Parathyroid adenoma (tissue), 2 donors: ENCODE results near the gene NTN4.

Experiments used
- H2AFZ ChIP-seq: fragments of 300-600 bp; sonication (generic); one replicate; pipeline ENCODE4 v1.7.0; 2017; ENCODE audit warnings: antibody characterized with exemption, mild to moderate bottlenecking
- H3K27ac ChIP-seq: fragments of 300-600 bp; sonication (generic); one replicate; pipeline ENCODE4 v1.7.0; 2017
- H3K27me3 ChIP-seq: fragments of 300-600 bp; sonication (generic); one replicate; pipeline ENCODE4 v1.7.0; 2017; ENCODE audit warnings: low read length; ENCODE audit not compliant: control insufficient read depth, insufficient read depth
- H3K36me3 ChIP-seq: fragments of 300-600 bp; sonication (generic); one replicate; pipeline ENCODE4 v1.7.0; 2017; ENCODE audit warnings: low read length; ENCODE audit not compliant: control insufficient read depth, insufficient read depth
- H3K4me1 ChIP-seq: fragments of 300-600 bp; sonication (generic); one replicate; pipeline ENCODE4 v1.7.0; 2017; ENCODE audit warnings: control low read depth
- H3K4me2 ChIP-seq: fragments of 300-600 bp; sonication (generic); one replicate; pipeline ENCODE4 v1.7.0; 2017; ENCODE audit warnings: low read length
- H3K4me3 ChIP-seq: fragments of 300-600 bp; sonication (generic); one replicate; pipeline ENCODE4 v1.7.0; 2017; ENCODE audit warnings: low read depth, low read length
- H3K79me2 ChIP-seq: fragments of 300-600 bp; sonication (generic); one replicate; pipeline ENCODE4 v1.7.0; 2017; ENCODE audit warnings: control low read depth
- H3K9ac ChIP-seq: fragments of 300-600 bp; sonication (generic); one replicate; pipeline ENCODE4 v1.7.0; 2017; ENCODE audit warnings: mild to moderate bottlenecking
- H3K9me3 ChIP-seq: fragments of 300-600 bp; sonication (generic); one replicate; pipeline ENCODE4 v1.7.0; 2017; ENCODE audit warnings: low read length; ENCODE audit not compliant: control insufficient read depth
- CTCF ChIP-seq: fragments of 300-600 bp; sonication (generic); IDR thresholded peaks from one replicate; pipeline ENCODE4 v1.7.0; 2017; ENCODE audit warnings: antibody characterized with exemption, mild to moderate bottlenecking
- donor health status: primary hyperparathyroidism.

Gene NTN4

DNA sequence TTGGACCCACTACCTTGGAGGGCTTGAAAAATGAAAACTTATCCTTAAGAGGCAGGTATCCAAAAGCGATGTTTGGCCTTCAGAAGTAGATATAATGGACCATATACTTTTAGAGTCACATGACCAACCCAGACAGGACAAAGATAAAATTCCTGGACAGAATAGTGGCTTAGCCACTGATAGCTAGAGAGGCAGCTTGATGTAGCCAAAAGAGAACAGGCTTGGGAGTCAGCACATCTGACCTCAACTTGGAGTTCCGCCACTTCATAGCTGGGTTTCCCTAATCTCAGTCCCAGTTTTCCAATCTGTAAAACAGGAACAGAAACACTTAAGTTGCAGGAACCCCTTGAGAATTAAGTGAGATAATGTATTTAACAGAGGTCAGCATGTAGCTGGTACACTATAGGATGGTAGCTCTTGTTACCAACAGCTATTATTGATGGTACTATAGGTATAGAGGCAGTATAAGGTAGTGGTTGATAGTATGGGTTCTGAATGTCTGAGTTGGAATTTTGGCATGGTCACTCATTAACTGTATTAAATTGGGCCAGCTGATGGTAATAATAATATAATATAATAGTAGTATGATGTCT lies 176.1 kb downstream of the NTN4 start:
- Histone ChIP-seq H3K4me2 (no peak overlapping the region), H3K4me3 (no peak overlapping the region), H3K9me3 (no peaks in the 10 kb centered on the region), H3K4me1 (no peaks in the 10 kb centered on the region), H2AFZ (no peak overlapping the region), H3K79me2 (no peaks in the 10 kb centered on the region), H3K27ac (no peak overlapping the region), H3K27me3 (no peaks in the 10 kb centered on the region), H3K36me3 (no peaks in the 10 kb centered on the region), H3K9ac (no peak overlapping the region)
- TF ChIP-seq CTCF, result no peak

DNA sequence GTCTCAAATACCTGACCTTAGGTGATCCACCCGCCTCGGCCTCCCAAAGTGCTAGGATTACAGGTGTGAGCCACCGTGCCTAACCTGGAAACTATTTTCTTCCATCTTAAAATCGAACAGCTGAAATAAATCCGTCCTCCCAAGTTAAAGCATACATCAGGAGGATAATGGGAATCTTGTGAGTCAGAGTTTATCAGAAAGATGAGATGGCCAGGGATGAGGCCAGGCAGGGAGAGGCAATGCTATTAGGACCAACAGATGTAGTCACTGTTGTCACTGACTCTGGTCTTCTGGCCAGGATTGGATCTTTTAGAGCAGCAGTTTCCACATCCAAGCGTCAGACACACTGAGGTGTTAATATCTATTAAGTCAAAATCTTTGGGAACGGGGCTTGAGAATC lies 177.5 kb downstream of the NTN4 start:
- Histone ChIP-seq H3K9ac (no peak overlapping the region), H3K27me3 (no peaks in the 10 kb centered on the region), H3K27ac (no peak overlapping the region), H3K36me3 (no peaks in the 10 kb centered on the region), H3K4me2 (no peak overlapping the region), H3K4me3 (no peak overlapping the region), H3K4me1 (no peaks in the 10 kb centered on the region), H3K79me2 (no peaks in the 10 kb centered on the region), H3K9me3 (no peaks in the 10 kb centered on the region), H2AFZ (no peak overlapping the region)
- TF ChIP-seq CTCF, result no peak

- Histone ChIP-seq H3K9ac (no peak overlapping the region), H3K9me3 (no peaks in the 10 kb centered on the region), H3K79me2 (no peaks in the 10 kb centered on the region), H2AFZ (no peak overlapping the region), H3K4me3 (no peak overlapping the region), H3K4me2 (no peak overlapping the region), H3K27ac (no peak overlapping the region), H3K27me3 (no peaks in the 10 kb centered on the region), H3K4me1 (no peaks in the 10 kb centered on the region), H3K36me3 (no peaks in the 10 kb centered on the region)
- TF ChIP-seq CTCF, result no peak
These were observed 178.8 kb downstream of the NTN4 start for GRCh38 chr12:95611676-95612309.

- Histone ChIP-seq H3K79me2 (no peaks in the 10 kb centered on the region), H3K36me3 (no peaks in the 10 kb centered on the region), H2AFZ (no peak overlapping the region), H3K27me3 (no peaks in the 10 kb centered on the region), H3K4me3 (no peak overlapping the region), H3K9ac (no peak overlapping the region), H3K9me3 (no peaks in the 10 kb centered on the region), H3K27ac (no peak overlapping the region), H3K4me2 (no peak overlapping the region), H3K4me1 (no peaks in the 10 kb centered on the region)
- TF ChIP-seq CTCF, result no peak
These were observed 182.1 kb downstream of the NTN4 start for GRCh38 chr12:95608252-95609033.
